ENCODE data around the gene PLA2G7.

DNA sequence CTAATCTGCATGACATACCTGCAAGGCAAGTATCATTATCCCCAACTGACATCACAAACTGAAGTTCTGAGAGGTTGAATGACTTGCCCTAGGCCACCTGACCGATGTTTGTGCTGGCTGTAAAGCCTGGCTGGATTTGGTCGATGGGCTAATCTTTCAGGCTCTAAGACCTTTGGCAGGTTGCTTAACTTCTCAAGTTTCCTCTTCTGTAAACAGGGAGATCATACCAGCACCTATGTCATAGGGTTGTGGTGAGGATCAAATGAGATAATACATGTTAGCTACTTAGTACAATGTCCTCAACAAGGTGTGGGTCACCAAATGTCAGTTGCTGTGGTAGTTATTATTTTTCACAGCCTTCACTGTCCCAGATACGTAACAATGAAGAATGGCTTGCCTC lies 25.8 kb upstream of the PLA2G7 start:
- no peak for TF ChIP-seq POLR2A (IDR thresholded peaks at IDR 0.05; ENCODE audit: low read length)
- no peak for TF ChIP-seq GATA1 (IDR thresholded peaks at IDR 0.05; ENCODE audit: low read depth, low read length)
